Vagina (tissue), 2 donors: ENCODE results near the gene MYLK2. TPM values are rescaled to one million over a fixed set of nuclear protein-coding genes. Genes with fewer than 3 reads are reported as not detected.

ENCODE experiments used
- DNase-seq, 2 donors: peaks; one replicate each; pipeline ENCODE4 v3.0.0-alpha.2; 2017; ENCODE audit errors: extremely low spot score in 2 of 2
- H3K27ac ChIP-seq: fragments of 200-600 bp; sonication (generic); one replicate; pipeline ENCODE4 v1.5.1; 2019
- H3K27me3 ChIP-seq: fragments of 200-600 bp; sonication (generic); one replicate; pipeline ENCODE4 v1.5.1; 2019
- H3K36me3 ChIP-seq, 2 donors: fragments of 200-600 bp; sonication (generic); one replicate each; pipeline ENCODE4 v1.5.1; 2017 to 2019
- H3K4me1 ChIP-seq: fragments of 200-600 bp; sonication (generic); one replicate; pipeline ENCODE4 v1.5.1; 2019
- H3K4me3 ChIP-seq, 2 donors: fragments of 200-600 bp; sonication (generic); 1 replicate in 1 of 2; 2 replicates in 1 of 2; pipeline ENCODE4 v1.5.1; 2016 to 2019
- H3K9me3 ChIP-seq: fragments of 200-600 bp; sonication (generic); one replicate; pipeline ENCODE4 v1.5.1; 2019
- POLR2A ChIP-seq, 2 donors: fragments of 450-650 bp; IDR thresholded peaks; one replicate each; pipeline ENCODE4 v1.6.1; 2017; ENCODE audit warnings: antibody characterized with exemption in 2 of 2, mild to moderate bottlenecking in 2 of 2, moderate library complexity in 2 of 2
- POLR2AphosphoS5 ChIP-seq, 2 donors: sonication (generic); formaldehyde crosslinking; IDR thresholded peaks; one replicate each; pipeline ENCODE4 v1.9.0; 2017; ENCODE audit warnings: antibody characterized with exemption in 2 of 2, mild to moderate bottlenecking in 2 of 2, low read depth in 1 of 2; ENCODE audit not compliant: insufficient read depth in 1 of 2
- intact Hi-C: fragments of 100-400 bp; cut with DNase I; formaldehyde crosslinking; loops from one replicate; pipeline ENCODE4 v1.15.1; 2023
- total RNA-seq: library from RNA; depleted of rRNA; stranded (reverse); fragments of >200 nt; gene quantifications from one replicate; pipeline ENCODE4 v1.2.3, GENCODE V29; 2016
- TF ChIP-seq, protein P1 (sequence below), 3 experiments: fragments of 450-650 bp in 2 of 3; fragments of 200-600 bp in 1 of 3; sonication (generic) in 1 of 3; IDR thresholded peaks; one replicate each; pipeline ENCODE4 v1.5.1; 2017 to 2019; ENCODE audit warnings: antibody characterized with exemption in 3 of 3, mild to moderate bottlenecking in 2 of 3, moderate library complexity in 2 of 3

MYLK2 gene
- total RNA-seq, 1 donor from 2014 or later, result not detected

DNA sequence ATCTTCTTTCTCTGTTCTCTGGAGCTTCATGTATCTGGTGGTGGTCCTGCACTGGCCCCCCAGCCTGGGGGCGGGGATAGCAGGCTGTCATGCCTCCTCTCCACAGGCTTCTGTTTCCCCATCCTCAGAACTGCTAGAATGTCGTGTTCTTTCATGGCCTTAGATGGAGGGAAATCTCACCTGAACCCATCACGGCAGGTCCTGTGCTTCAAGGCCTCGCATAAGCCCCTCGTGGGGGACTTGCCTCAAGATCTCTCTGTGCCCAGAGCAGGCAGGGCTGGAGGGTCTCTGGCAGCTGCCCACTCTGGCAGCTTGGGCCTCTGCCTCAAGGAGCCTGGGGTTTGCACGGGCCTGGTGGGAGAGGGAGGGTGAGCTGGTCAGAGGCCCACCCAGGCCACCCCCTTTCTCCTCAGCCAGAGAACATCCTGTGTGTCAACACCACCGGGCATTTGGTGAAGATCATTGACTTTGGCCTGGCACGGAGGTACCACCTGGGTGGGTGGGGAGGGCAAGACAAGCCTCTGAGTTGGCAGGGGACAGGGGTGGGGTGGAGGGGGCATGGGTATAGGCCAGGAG lies 11.3 kb downstream of the MYLK2 start:
- Histone ChIP-seq H3K27me3 (no peaks in the 10 kb centered on the region), H3K4me1 (peaks cover 3% of the 10 kb centered on the region), H3K4me3 (no peak overlapping the region), H3K36me3 (no peaks in the 10 kb centered on the region), H3K27ac (no peak overlapping the region), H3K9me3 (no peaks in the 10 kb centered on the region)
- intact Hi-C loops, result no loop called here
- no peak for DNase-seq
- no peak for TF ChIP-seq POLR2A (IDR thresholded peaks at IDR 0.05)
- TF ChIP-seq, protein P1, sequence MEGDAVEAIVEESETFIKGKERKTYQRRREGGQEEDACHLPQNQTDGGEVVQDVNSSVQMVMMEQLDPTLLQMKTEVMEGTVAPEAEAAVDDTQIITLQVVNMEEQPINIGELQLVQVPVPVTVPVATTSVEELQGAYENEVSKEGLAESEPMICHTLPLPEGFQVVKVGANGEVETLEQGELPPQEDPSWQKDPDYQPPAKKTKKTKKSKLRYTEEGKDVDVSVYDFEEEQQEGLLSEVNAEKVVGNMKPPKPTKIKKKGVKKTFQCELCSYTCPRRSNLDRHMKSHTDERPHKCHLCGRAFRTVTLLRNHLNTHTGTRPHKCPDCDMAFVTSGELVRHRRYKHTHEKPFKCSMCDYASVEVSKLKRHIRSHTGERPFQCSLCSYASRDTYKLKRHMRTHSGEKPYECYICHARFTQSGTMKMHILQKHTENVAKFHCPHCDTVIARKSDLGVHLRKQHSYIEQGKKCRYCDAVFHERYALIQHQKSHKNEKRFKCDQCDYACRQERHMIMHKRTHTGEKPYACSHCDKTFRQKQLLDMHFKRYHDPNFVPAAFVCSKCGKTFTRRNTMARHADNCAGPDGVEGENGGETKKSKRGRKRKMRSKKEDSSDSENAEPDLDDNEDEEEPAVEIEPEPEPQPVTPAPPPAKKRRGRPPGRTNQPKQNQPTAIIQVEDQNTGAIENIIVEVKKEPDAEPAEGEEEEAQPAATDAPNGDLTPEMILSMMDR (IDR thresholded peaks at IDR 0.05), result no peak
- TF ChIP-seq POLR2AphosphoS5 (IDR thresholded peaks at IDR 0.05; ENCODE audit: insufficient read depth in 1 of 2, low read depth in 1 of 2), result no peak

DNA sequence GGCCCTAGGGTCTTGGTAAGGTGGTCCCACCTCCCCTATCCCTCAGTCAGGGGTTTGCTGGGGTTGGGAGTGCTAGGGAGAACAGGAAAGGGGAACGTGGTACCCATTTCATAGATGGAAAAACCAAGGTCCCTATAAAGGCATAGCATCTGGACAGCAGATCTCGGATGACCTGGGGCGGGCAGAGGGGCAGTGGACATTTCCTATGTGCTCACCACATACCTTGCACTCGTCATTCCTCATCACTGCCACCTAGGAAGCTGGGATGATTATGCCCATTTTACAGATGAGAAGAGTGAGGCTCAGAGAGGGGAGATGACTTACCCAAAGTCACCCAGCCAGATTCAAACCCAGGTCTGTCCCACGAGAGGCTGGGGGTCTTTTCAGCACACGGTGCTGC lies 12.1 kb downstream of the MYLK2 start:
- H3K4me3 ChIP-seq, result no peak overlapping the region
- DNase-seq, result no peak
- intact Hi-C loops, result no loop called here
- no peaks in the 10 kb centered on the region for H3K36me3 ChIP-seq
- H3K4me1 ChIP-seq, result peaks cover 10% of the 10 kb centered on the region
- no peak overlapping the region for H3K27ac ChIP-seq
- H3K9me3 ChIP-seq, result no peaks in the 10 kb centered on the region
- no peaks in the 10 kb centered on the region for H3K27me3 ChIP-seq
- TF ChIP-seq POLR2A (IDR thresholded peaks at IDR 0.05), result no peak
- TF ChIP-seq POLR2AphosphoS5 (IDR thresholded peaks at IDR 0.05; ENCODE audit: insufficient read depth in 1 of 2, low read depth in 1 of 2), result no peak
- TF ChIP-seq, protein P1 (IDR thresholded peaks at IDR 0.05), result no peak

DNA sequence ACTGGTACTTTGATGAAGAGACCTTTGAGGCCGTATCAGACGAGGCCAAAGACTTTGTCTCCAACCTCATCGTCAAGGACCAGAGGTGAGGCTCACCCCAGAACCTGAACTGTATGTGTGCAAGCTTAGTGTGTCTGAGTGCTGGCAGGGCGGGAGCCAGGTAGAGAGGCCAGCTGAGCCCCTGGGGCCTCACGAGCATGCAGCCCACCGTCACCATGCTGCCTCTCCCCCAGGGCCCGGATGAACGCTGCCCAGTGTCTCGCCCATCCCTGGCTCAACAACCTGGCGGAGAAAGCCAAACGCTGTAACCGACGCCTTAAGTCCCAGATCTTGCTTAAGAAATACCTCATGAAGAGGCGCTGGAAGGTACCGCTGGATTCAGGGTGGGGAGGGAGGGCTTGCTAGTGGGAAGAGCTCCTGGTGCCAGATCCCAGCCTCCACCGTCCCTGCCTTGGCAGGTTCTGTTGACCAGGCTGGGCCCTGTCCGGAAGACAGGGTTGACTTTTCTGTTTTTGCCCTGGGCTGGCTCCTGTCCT lies 12.7 kb downstream of the MYLK2 start:
- Histone ChIP-seq H3K36me3 (no peaks in the 10 kb centered on the region), H3K4me1 (peaks cover 16% of the 10 kb centered on the region), H3K4me3 (no peak overlapping the region), H3K9me3 (no peaks in the 10 kb centered on the region), H3K27me3 (no peaks in the 10 kb centered on the region), H3K27ac (no peak overlapping the region)
- intact Hi-C loops, result no loop called here
- TF ChIP-seq POLR2A (IDR thresholded peaks at IDR 0.05) (no peak), POLR2AphosphoS5 (IDR thresholded peaks at IDR 0.05; ENCODE audit: insufficient read depth in 1 of 2, low read depth in 1 of 2) (no peak)
- TF ChIP-seq, protein P1 (IDR thresholded peaks at IDR 0.05), result no peak
- no peak for DNase-seq

DNA sequence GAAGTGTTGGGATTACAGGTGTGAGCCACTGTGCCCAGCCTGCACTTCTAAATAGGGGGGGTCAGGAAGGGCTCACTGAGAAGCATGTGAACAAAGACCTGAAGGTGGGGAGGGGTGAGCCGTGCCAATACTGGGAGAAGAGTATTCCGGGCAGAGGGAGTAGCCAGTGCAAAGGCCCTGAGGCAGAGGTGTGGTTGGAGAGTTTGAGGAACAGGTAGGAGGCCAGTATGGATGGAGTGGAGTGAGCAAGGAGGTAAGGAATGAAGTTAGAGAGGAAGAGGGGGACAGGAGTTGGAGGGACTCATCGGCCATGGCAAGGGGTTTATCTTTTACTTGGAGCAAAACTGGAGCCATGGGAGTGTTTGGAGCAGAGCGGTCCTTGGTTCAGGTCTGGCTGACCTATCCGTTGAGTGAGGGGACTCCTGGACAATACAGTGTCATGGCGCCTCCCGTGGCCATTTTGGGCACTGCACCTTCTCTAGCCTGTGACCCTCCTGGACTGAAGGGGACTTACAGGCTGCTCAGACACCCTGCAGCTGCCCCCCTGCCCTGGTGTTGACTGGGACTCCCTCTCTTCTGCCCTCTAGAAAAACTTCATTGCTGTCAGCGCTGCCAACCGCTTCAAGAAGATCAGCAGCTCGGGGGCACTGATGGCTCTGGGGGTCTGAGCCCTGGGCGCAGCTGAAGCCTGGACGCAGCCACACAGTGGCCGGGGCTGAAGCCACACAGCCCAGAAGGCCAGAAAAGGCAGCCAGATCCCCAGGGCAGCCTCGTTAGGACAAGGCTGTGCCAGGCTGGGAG lies 14.2 kb downstream of the MYLK2 start:
- Histone ChIP-seq H3K9me3 (no peaks in the 10 kb centered on the region), H3K36me3 (no peaks in the 10 kb centered on the region), H3K4me1 (peaks cover 21% of the 10 kb centered on the region), H3K27ac (no peak overlapping the region), H3K27me3 (no peaks in the 10 kb centered on the region), H3K4me3 (no peak overlapping the region)
- TF ChIP-seq POLR2AphosphoS5 (IDR thresholded peaks at IDR 0.05; ENCODE audit: insufficient read depth in 1 of 2, low read depth in 1 of 2), result no peak
- TF ChIP-seq, protein P1 (IDR thresholded peaks at IDR 0.05), result peak in 2 of 3 experiments; percentile 19 to 43
- DNase-seq, result no peak
- intact Hi-C loops, result no loop called here
